Measurements from ENCODE around the gene DBNDD2. TPM values are rescaled to one million over a fixed set of nuclear protein-coding genes. Genes with fewer than 3 reads are reported as not detected.

The DBNDD2 gene
- total and polyA plus RNA-seq, 2 donors (not counting 1 experiment from before 2014, with no cell fraction given), result 4.8 to 51.8 TPM

- Histone ChIP-seq H3K9ac (ENCODE audit: insufficient read depth, low read length) (no peak overlapping the region), H3K4me2 (ENCODE audit: extremely low read depth, insufficient read depth, low read length) (no peak overlapping the region), H3K4me3 (replicated peaks in 1 of 4; ENCODE audit: control extremely low read depth in 1 of 4, insufficient read depth in 1 of 4, low read depth in 3 of 4, low read length in 4 of 4) (no peak overlapping the region), H3K79me2 (ENCODE audit: control insufficient read depth, insufficient read depth, low read length) (peaks cover 14% of the 10 kb centered on the region), H3K4me1 (ENCODE audit: control insufficient read depth, extremely low read depth, insufficient read depth, low read length) (peaks cover 2% of the 10 kb centered on the region), H3K36me3 (ENCODE audit: control insufficient read depth, insufficient read depth, low read length) (peaks cover 16% of the 10 kb centered on the region), H3K27ac (ENCODE audit: insufficient read depth, low read length) (no peak overlapping the region), H3K27me3 (ENCODE audit: control insufficient read depth, insufficient read depth, low read length) (no peaks in the 10 kb centered on the region), H4K20me1 (ENCODE audit: control insufficient read depth, extremely low read depth, insufficient read depth, low read length) (no peaks in the 10 kb centered on the region), H2AFZ (ENCODE audit: low read length) (no peak overlapping the region), H3K9me3 (ENCODE audit: control insufficient read depth, insufficient read depth, low read depth, low read length) (no peaks in the 10 kb centered on the region)
- DNase-seq (ENCODE audit: low read depth in 2 of 2), result no peak
- no peak for TF ChIP-seq EZH2 (IDR thresholded peaks at IDR 0.05; ENCODE audit: low read length, missing control alignments)
- no peak for TF ChIP-seq CTCF (conservative IDR thresholded peaks at IDR 0.05 in 1 of 2, IDR thresholded peaks at IDR 0.05 in 1 of 2; ENCODE audit: low read depth in 1 of 2, low read length in 2 of 2)
Measured at GRCh38 chr20:45365444-45365970, 42.6 kb upstream of the DBNDD2 start.

- Histone ChIP-seq H4K20me1 (ENCODE audit: control insufficient read depth, extremely low read depth, insufficient read depth, low read length) (no peaks in the 10 kb centered on the region), H3K9me3 (ENCODE audit: control insufficient read depth, insufficient read depth, low read depth, low read length) (no peaks in the 10 kb centered on the region), H3K27me3 (ENCODE audit: control insufficient read depth, insufficient read depth, low read length) (no peaks in the 10 kb centered on the region), H3K4me3 (replicated peaks in 1 of 4; ENCODE audit: control extremely low read depth in 1 of 4, insufficient read depth in 1 of 4, low read depth in 3 of 4, low read length in 4 of 4) (no peak overlapping the region), H2AFZ (ENCODE audit: low read length) (no peak overlapping the region), H3K4me2 (ENCODE audit: extremely low read depth, insufficient read depth, low read length) (no peak overlapping the region), H3K27ac (ENCODE audit: insufficient read depth, low read length) (no peak overlapping the region), H3K79me2 (ENCODE audit: control insufficient read depth, insufficient read depth, low read length) (peaks cover 14% of the 10 kb centered on the region), H3K36me3 (ENCODE audit: control insufficient read depth, insufficient read depth, low read length) (peaks cover 16% of the 10 kb centered on the region), H3K4me1 (ENCODE audit: control insufficient read depth, extremely low read depth, insufficient read depth, low read length) (peaks cover 2% of the 10 kb centered on the region), H3K9ac (ENCODE audit: insufficient read depth, low read length) (no peak overlapping the region)
- TF ChIP-seq CTCF (conservative IDR thresholded peaks at IDR 0.05 in 1 of 2, IDR thresholded peaks at IDR 0.05 in 1 of 2; ENCODE audit: low read depth in 1 of 2, low read length in 2 of 2) (no peak), EZH2 (IDR thresholded peaks at IDR 0.05; ENCODE audit: low read length, missing control alignments) (no peak)
- no peak for DNase-seq (ENCODE audit: low read depth in 2 of 2)
Measured at GRCh38 chr20:45366192-45366591, 41.9 kb upstream of the DBNDD2 start.

- no peak for DNase-seq (ENCODE audit: low read depth in 2 of 2)
- H3K36me3 ChIP-seq (ENCODE audit: control insufficient read depth, insufficient read depth, low read length), result peaks cover 16% of the 10 kb centered on the region
- H2AFZ ChIP-seq (ENCODE audit: low read length), result no peak overlapping the region
- no peak overlapping the region for H3K4me3 ChIP-seq (replicated peaks in 1 of 4; ENCODE audit: control extremely low read depth in 1 of 4, insufficient read depth in 1 of 4, low read depth in 3 of 4, low read length in 4 of 4)
- no peak for TF ChIP-seq EZH2 (IDR thresholded peaks at IDR 0.05; ENCODE audit: low read length, missing control alignments)
- TF ChIP-seq CTCF (conservative IDR thresholded peaks at IDR 0.05 in 1 of 2, IDR thresholded peaks at IDR 0.05 in 1 of 2; ENCODE audit: low read depth in 1 of 2, low read length in 2 of 2), result no peak
- no peak overlapping the region for H3K27ac ChIP-seq (ENCODE audit: insufficient read depth, low read length)
- no peak overlapping the region for H3K4me2 ChIP-seq (ENCODE audit: extremely low read depth, insufficient read depth, low read length)
- H3K79me2 ChIP-seq (ENCODE audit: control insufficient read depth, insufficient read depth, low read length), result peaks cover 14% of the 10 kb centered on the region
- no peaks in the 10 kb centered on the region for H3K9me3 ChIP-seq (ENCODE audit: control insufficient read depth, insufficient read depth, low read depth, low read length)
- H3K4me1 ChIP-seq (ENCODE audit: control insufficient read depth, extremely low read depth, insufficient read depth, low read length), result peaks cover 2% of the 10 kb centered on the region
- H4K20me1 ChIP-seq (ENCODE audit: control insufficient read depth, extremely low read depth, insufficient read depth, low read length), result no peaks in the 10 kb centered on the region
- H3K9ac ChIP-seq (ENCODE audit: insufficient read depth, low read length), result no peak overlapping the region
- no peaks in the 10 kb centered on the region for H3K27me3 ChIP-seq (ENCODE audit: control insufficient read depth, insufficient read depth, low read length)
Measured at GRCh38 chr20:45366631-45367030, 41.5 kb upstream of the DBNDD2 start.
